ENCODE measurements around the gene EFCC1. TPM values are rescaled to one million over a fixed set of nuclear protein-coding genes. Genes with fewer than 3 reads are reported as not detected.
"Not testable (repeated sequence)": the region's sequence is repeated elsewhere in the genome, so short reads cannot be mapped to it uniquely, and the experiment has no call there.

The EFCC1 gene
- total RNA-seq, 1 experiment from 2014 or later: 0.39 TPM

DNA sequence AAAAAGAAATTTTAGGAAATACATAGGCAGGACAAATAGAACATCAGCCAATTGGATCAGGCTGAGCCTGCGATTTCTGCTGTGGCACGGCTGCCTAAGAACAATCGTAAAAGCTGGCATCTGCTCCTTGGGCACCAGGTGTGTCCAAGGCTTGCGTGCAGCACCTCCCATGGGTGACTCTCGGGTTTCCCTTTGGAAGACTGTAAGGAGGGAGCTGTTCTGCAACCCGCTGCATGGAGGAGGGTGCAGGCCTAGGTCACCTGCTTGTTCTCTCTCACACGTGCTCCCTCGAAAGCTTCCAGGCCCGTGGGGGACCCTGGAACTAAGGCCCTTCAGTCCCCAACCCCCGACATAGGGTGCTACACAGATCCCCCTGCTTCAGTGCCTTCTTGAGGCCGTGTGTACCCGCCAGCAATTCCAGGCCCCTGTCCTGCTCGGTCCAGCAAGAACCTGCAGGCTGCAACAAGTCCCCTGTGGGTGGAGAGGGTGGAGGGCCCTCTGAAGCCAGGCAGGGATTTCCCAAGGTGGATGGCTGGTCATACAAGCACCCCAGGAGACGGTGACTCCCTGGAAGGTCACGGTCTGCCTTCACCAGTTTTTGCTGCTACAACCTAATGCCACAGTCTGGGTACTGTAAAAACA is 62.9 kb downstream of the EFCC1 start:
- Mint-ChIP-seq H3K27me3 (ENCODE audit: insufficient read depth, unreplicated experiment) (no peaks in the 10 kb centered on the region), H3K27ac (ENCODE audit: unreplicated experiment) (no peak overlapping the region), H3K9me3 (ENCODE audit: unreplicated experiment) (no peaks in the 10 kb centered on the region), H3K4me3 (ENCODE audit: unreplicated experiment) (no peak overlapping the region), H3K4me1 (ENCODE audit: low read depth, unreplicated experiment) (no peaks in the 10 kb centered on the region), H3K36me3 (ENCODE audit: insufficient read depth, unreplicated experiment) (no peaks in the 10 kb centered on the region)
- H3K4me3 ChIP-seq (ENCODE audit: low read depth, low read length): no peak overlapping the region
- H3K36me3 ChIP-seq (ENCODE audit: control insufficient read depth, insufficient read depth, low read length): no peaks in the 10 kb centered on the region
- BruUV-seq (replicated peaks): no TSS peak
- intact Hi-C loops (cut with micrococcal nuclease; ENCODE audit: unreplicated experiment): no loop called here
- no peaks in the 10 kb centered on the region for H3K27me3 ChIP-seq (replicated peaks; ENCODE audit: control insufficient read depth, insufficient read depth, low read length)
- ChIA-PET CTCF (interaction anchor here (0.7 kb wide), 1 partner anchor 10 kb away, joined by 4 read pairs; no protein-coding TSS in a partner anchor), POLR2A (no interaction called here)
- no peaks in the 10 kb centered on the region for H3K4me1 ChIP-seq
- no peak for DNase-seq
- H3K9me3 ChIP-seq: no peaks in the 10 kb centered on the region
- TF ChIP-seq, protein P1, sequence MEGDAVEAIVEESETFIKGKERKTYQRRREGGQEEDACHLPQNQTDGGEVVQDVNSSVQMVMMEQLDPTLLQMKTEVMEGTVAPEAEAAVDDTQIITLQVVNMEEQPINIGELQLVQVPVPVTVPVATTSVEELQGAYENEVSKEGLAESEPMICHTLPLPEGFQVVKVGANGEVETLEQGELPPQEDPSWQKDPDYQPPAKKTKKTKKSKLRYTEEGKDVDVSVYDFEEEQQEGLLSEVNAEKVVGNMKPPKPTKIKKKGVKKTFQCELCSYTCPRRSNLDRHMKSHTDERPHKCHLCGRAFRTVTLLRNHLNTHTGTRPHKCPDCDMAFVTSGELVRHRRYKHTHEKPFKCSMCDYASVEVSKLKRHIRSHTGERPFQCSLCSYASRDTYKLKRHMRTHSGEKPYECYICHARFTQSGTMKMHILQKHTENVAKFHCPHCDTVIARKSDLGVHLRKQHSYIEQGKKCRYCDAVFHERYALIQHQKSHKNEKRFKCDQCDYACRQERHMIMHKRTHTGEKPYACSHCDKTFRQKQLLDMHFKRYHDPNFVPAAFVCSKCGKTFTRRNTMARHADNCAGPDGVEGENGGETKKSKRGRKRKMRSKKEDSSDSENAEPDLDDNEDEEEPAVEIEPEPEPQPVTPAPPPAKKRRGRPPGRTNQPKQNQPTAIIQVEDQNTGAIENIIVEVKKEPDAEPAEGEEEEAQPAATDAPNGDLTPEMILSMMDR (IDR thresholded peaks at IDR 0.05; ENCODE audit: insufficient read depth in 1 of 2, low read depth in 1 of 2, low read length in 1 of 2, severe bottlenecking in 1 of 2, unreplicated experiment in 1 of 2): no peak

DNA sequence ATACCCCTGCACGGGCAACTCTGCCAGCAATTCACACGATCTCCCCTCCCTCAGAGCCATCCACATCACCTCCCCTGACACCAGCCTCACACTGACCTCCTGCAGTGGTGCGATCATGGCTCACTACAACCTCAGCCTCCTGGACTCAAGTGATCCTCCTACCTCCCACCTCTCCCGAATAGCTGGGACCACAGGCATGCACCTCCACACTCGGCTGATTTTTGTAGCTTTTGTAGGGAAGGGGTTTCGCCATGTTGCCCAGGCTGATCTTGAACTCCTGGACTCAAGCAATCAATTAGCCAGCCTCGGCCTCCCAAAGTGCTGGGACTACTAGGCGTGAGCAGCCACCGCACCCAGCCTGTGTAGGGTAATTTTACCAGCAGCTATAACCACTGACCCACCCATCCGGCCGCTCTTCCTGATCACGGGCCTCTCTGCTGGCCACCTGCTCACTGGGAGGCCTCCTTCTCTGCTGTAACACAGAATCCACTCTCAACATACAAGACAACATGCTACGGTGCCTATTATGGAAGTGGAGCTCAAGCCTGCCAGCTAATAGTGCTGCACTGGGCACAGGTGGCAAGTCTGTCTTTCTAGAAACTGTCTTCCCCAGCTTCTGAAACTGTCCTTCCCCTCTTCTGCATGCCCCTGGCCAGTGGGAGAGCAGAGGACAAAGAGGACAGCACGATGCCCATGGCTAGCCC is 64.1 kb downstream of the EFCC1 start:
- CTCF ChIA-PET: no interaction called here
- no peaks in the 10 kb centered on the region for H3K9me3 Mint-ChIP-seq (ENCODE audit: unreplicated experiment)
- no TSS peak for BruUV-seq (replicated peaks)
- Histone ChIP-seq H3K27me3 (replicated peaks; ENCODE audit: control insufficient read depth, insufficient read depth, low read length) (no peaks in the 10 kb centered on the region), H3K4me1 (no peaks in the 10 kb centered on the region), H3K36me3 (ENCODE audit: control insufficient read depth, insufficient read depth, low read length) (no peaks in the 10 kb centered on the region), H3K9me3 (no peaks in the 10 kb centered on the region), H3K4me3 (ENCODE audit: low read depth, low read length) (no peak overlapping the region)
- TF ChIP-seq, protein P1 (IDR thresholded peaks at IDR 0.05; ENCODE audit: insufficient read depth in 1 of 2, low read depth in 1 of 2, low read length in 1 of 2, severe bottlenecking in 1 of 2, unreplicated experiment in 1 of 2): no peak
- no peaks in the 10 kb centered on the region for H3K4me1 Mint-ChIP-seq (ENCODE audit: low read depth, unreplicated experiment)
- POLR2A ChIA-PET: no interaction called here
- intact Hi-C loops (cut with micrococcal nuclease; ENCODE audit: unreplicated experiment): no loop called here
- no peaks in the 10 kb centered on the region for H3K36me3 Mint-ChIP-seq (ENCODE audit: insufficient read depth, unreplicated experiment)
- DNase-seq: no peak
- no peaks in the 10 kb centered on the region for H3K27me3 Mint-ChIP-seq (ENCODE audit: insufficient read depth, unreplicated experiment)
- no peak overlapping the region for H3K27ac Mint-ChIP-seq (ENCODE audit: unreplicated experiment)
- H3K4me3 Mint-ChIP-seq (ENCODE audit: unreplicated experiment): no peak overlapping the region

DNA sequence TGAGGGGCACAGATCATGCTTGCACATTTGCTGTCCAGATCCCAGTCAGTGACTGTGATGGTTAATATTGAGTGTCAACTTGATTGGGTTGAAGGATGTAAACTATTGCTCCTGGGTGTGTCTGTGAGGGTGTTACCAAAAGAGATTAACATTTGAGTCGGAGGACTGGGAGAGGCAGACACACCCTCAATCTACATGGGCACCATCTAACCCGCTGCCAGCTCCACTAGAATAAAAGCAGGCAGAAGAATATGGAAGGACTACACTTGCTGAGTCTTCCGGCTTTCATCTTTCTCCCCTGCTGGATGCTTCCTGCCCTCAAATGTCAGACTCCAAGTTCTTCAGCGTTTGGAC is 64.6 kb downstream of the EFCC1 start:
- Histone ChIP-seq H3K36me3 (ENCODE audit: control insufficient read depth, insufficient read depth, low read length) (no peaks in the 10 kb centered on the region), H3K27me3 (replicated peaks; ENCODE audit: control insufficient read depth, insufficient read depth, low read length) (no peaks in the 10 kb centered on the region), H3K4me1 (no peaks in the 10 kb centered on the region), H3K9me3 (no peaks in the 10 kb centered on the region), H3K4me3 (ENCODE audit: low read depth, low read length) (no peak overlapping the region)
- H3K36me3 Mint-ChIP-seq (ENCODE audit: insufficient read depth, unreplicated experiment): no peaks in the 10 kb centered on the region
- H3K9me3 Mint-ChIP-seq (ENCODE audit: unreplicated experiment): no peaks in the 10 kb centered on the region
- no peaks in the 10 kb centered on the region for H3K4me1 Mint-ChIP-seq (ENCODE audit: low read depth, unreplicated experiment)
- H3K4me3 Mint-ChIP-seq (ENCODE audit: unreplicated experiment): no peak overlapping the region
- H3K27me3 Mint-ChIP-seq (ENCODE audit: insufficient read depth, unreplicated experiment): no peaks in the 10 kb centered on the region
- CTCF ChIA-PET: no interaction called here
- intact Hi-C loops (cut with micrococcal nuclease; ENCODE audit: unreplicated experiment): no loop called here
- POLR2A ChIA-PET: no interaction called here
- H3K27ac Mint-ChIP-seq (ENCODE audit: unreplicated experiment): no peak overlapping the region
- no TSS peak for BruUV-seq (replicated peaks)
- no peak for DNase-seq
- TF ChIP-seq, protein P1 (IDR thresholded peaks at IDR 0.05; ENCODE audit: insufficient read depth in 1 of 2, low read depth in 1 of 2, low read length in 1 of 2, severe bottlenecking in 1 of 2, unreplicated experiment in 1 of 2): no peak

DNA sequence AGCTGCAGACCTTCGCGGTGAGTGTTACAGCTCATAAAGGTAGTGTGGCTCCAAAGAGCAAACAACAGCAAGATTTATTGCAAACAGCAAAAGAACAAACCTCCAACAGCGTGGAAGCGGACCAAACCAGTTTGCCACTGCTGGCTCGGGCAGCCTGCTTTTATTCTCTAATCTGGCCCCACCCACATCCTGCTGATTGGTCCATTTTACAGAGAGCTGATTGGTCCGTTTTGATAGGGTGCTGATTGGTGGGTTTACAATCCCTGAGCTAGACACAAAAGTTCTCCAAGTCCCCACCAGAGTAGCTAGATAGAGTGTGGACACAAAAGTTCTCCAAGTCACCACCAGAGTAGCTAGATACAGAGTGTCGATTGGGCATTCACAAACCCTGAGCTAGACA is 66.6 kb downstream of the EFCC1 start:
- H3K9me3 Mint-ChIP-seq (ENCODE audit: unreplicated experiment); H3K27ac Mint-ChIP-seq (ENCODE audit: unreplicated experiment); H3K4me3 ChIP-seq (ENCODE audit: low read depth, low read length); DNase-seq; H3K4me1 ChIP-seq; POLR2A ChIA-PET; H3K27me3 ChIP-seq (replicated peaks; ENCODE audit: control insufficient read depth, insufficient read depth, low read length); H3K27me3 Mint-ChIP-seq (ENCODE audit: insufficient read depth, unreplicated experiment); H3K4me1 Mint-ChIP-seq (ENCODE audit: low read depth, unreplicated experiment); intact Hi-C loops (cut with micrococcal nuclease; ENCODE audit: unreplicated experiment); H3K36me3 Mint-ChIP-seq (ENCODE audit: insufficient read depth, unreplicated experiment); BruUV-seq (replicated peaks); H3K4me3 Mint-ChIP-seq (ENCODE audit: unreplicated experiment); H3K36me3 ChIP-seq (ENCODE audit: control insufficient read depth, insufficient read depth, low read length); H3K9me3 ChIP-seq: not testable (repeated sequence)
- CTCF ChIA-PET: interaction anchor here (1.0 to 1.5 kb wide), 2 partner anchors 14 to 98 kb away, joined by 4 to 6 read pairs; no protein-coding TSS in a partner anchor
